HepG2 (cell line): ENCODE measurements around the gene SORL1-AS1.

Experiments used
- ARHGAP35 ChIP-seq: sonication (generic); formaldehyde crosslinking; IDR thresholded peaks from 2 replicates; pipeline ENCODE4 v1.9.0; 2022; ENCODE audit warnings: mild to moderate bottlenecking, inconsistent platforms, moderate library complexity, missing genetic modification reagents, borderline replicate concordance
- ATRX ChIP-seq: sonication (generic); formaldehyde crosslinking; IDR thresholded peaks from 2 replicates; pipeline ENCODE4 v1.4.0; 2020; ENCODE audit warnings: missing genetic modification reagents, borderline replicate concordance
- CBFB ChIP-seq: sonication (generic); formaldehyde crosslinking; IDR thresholded peaks from 2 replicates; pipeline ENCODE4 v1.4.0; 2020; ENCODE audit warnings: missing genetic modification reagents
- EP300 ChIP-seq, 3 experiments: sonication (generic) in 1 of 3; formaldehyde crosslinking in 1 of 3; IDR thresholded peaks; 2 replicates each; pipeline versions ENCODE4 v1.5.1 to v1.6.1; 2011 to 2020; ENCODE audit warnings: low read depth in 2 of 3, low read length in 2 of 3, borderline replicate concordance in 1 of 3, improper control_type of control experiment in 1 of 3, mild to moderate bottlenecking in 1 of 3, missing genetic modification reagents in 1 of 3, moderate library complexity in 1 of 3
- FOSL2 ChIP-seq: sonication (generic); formaldehyde crosslinking; IDR thresholded peaks from 2 replicates; pipeline ENCODE4 v1.4.0; 2020; ENCODE audit warnings: missing genetic modification reagents
- FOXA3 ChIP-seq: IDR thresholded peaks from 2 replicates; pipeline ENCODE4 v1.6.1; 2016; ENCODE audit warnings: missing genetic modification reagents, missing compliant biosample characterization
- GABPB1 ChIP-seq: IDR thresholded peaks from 2 replicates; pipeline ENCODE4 v1.6.1; 2016; ENCODE audit warnings: mild to moderate bottlenecking, missing genetic modification reagents, moderate library complexity, missing compliant biosample characterization
- GPN1 ChIP-seq: sonication (generic); formaldehyde crosslinking; IDR thresholded peaks from 2 replicates; pipeline ENCODE4 v1.5.1; 2020; ENCODE audit warnings: missing genetic modification reagents, borderline replicate concordance
- GTF2F1 ChIP-seq: fragments of 150-350 bp; IDR thresholded peaks from 2 replicates; pipeline ENCODE4 v1.6.1; 2014; ENCODE audit warnings: low read length
- HOXA3 ChIP-seq: sonication (generic); formaldehyde crosslinking; IDR thresholded peaks from 2 replicates; pipeline ENCODE4 v1.5.0; 2020; ENCODE audit warnings: missing genetic modification reagents
- JUN ChIP-seq: sonication (generic); formaldehyde crosslinking; IDR thresholded peaks from 2 replicates; pipeline ENCODE4 v1.4.0; 2020; ENCODE audit warnings: mild to moderate bottlenecking, missing genetic modification reagents
- KDM1A ChIP-seq: IDR thresholded peaks from 2 replicates; pipeline ENCODE4 v1.6.1; 2016; ENCODE audit warnings: missing compliant biosample characterization
- KDM2A ChIP-seq: sonication (generic); formaldehyde crosslinking; IDR thresholded peaks from 2 replicates; pipeline ENCODE4 v1.4.0; 2020; ENCODE audit warnings: low read depth, missing genetic modification reagents, borderline replicate concordance
- MED1 ChIP-seq: sonication (generic); formaldehyde crosslinking; IDR thresholded peaks from 2 replicates; pipeline ENCODE4 v1.4.0; 2020; ENCODE audit warnings: missing genetic modification reagents
- NFATC3 ChIP-seq: sonication (generic); formaldehyde crosslinking; IDR thresholded peaks from 2 replicates; pipeline ENCODE4 v1.5.1; 2020; ENCODE audit warnings: mild to moderate bottlenecking, missing genetic modification reagents
- PTBP1 ChIP-seq: fragments of 200-400 bp; formaldehyde crosslinking; IDR thresholded peaks from 2 replicates; pipeline ENCODE4 v1.6.1; 2018; ENCODE audit warnings: low read length, low read depth; ENCODE audit not compliant: poor library complexity, severe bottlenecking
- RARA ChIP-seq: IDR thresholded peaks from 2 replicates; pipeline ENCODE4 v1.6.1; 2016; ENCODE audit warnings: missing genetic modification reagents, missing compliant biosample characterization
- TFDP2 ChIP-seq: sonication (generic); formaldehyde crosslinking; IDR thresholded peaks from 2 replicates; pipeline ENCODE4 v1.4.0; 2020; ENCODE audit warnings: missing genetic modification reagents
- YEATS4 ChIP-seq: sonication (generic); formaldehyde crosslinking; IDR thresholded peaks from 2 replicates; pipeline ENCODE4 v1.4.0; 2020; ENCODE audit warnings: missing genetic modification reagents, borderline replicate concordance
- ZFP82 ChIP-seq: sonication (generic); formaldehyde crosslinking; IDR thresholded peaks from 2 replicates; pipeline ENCODE4 v1.5.1; 2020; ENCODE audit warnings: mild to moderate bottlenecking, missing genetic modification reagents, borderline replicate concordance
- TF ChIP-seq, protein P1 (sequence below): sonication (generic); IDR thresholded peaks from 2 replicates; pipeline ENCODE4 v1.6.1; 2016; ENCODE audit warnings: low read depth, borderline replicate concordance
- TF ChIP-seq, protein P2 (sequence below): sonication (generic); formaldehyde crosslinking; IDR thresholded peaks from 2 replicates; pipeline ENCODE4 v1.4.0; 2020; ENCODE audit warnings: missing genetic modification reagents

The SORL1-AS1 gene

GRCh38 chr11:121466063-121466794 lies 13.5 kb upstream of the SORL1-AS1 start (continued):
- peak in 1 of 2 experiments; percentile 12; a peak in 1 of 4 replicates for TF ChIP-seq EP300 (IDR thresholded peaks at IDR 0.05; ENCODE audit: low read depth in 2 of 2, low read length in 2 of 2)
- no peak for TF ChIP-seq EP300 (CRISPR knock-in tag; IDR thresholded peaks at IDR 0.05; ENCODE audit: borderline replicate concordance)
- TF ChIP-seq, protein P1, sequence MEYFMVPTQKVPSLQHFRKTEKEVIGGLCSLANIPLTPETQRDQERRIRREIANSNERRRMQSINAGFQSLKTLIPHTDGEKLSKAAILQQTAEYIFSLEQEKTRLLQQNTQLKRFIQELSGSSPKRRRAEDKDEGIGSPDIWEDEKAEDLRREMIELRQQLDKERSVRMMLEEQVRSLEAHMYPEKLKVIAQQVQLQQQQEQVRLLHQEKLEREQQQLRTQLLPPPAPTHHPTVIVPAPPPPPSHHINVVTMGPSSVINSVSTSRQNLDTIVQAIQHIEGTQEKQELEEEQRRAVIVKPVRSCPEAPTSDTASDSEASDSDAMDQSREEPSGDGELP, result peak; percentile 95
- TF ChIP-seq GPN1 (CRISPR knock-in tag), result no peak
- TF ChIP-seq RARA (CRISPR knock-in tag), result peak; percentile 43; the same call in 1 of the 2 replicates
- TF ChIP-seq PTBP1, result no peak
- TF ChIP-seq HOXA3, result peak; percentile 48; the same call in 1 of the 2 replicates
- TF ChIP-seq YEATS4 (CRISPR knock-in tag), result no peak
- peak; percentile 57 for TF ChIP-seq MED1 (CRISPR knock-in tag)
- 0 out of 2 replicates have a peak, but pooled peaks have one; percentile 46 for TF ChIP-seq JUN (CRISPR knock-in tag)
- TF ChIP-seq KDM1A (CRISPR knock-in tag), result peak; percentile 45; the same call in 1 of the 2 replicates
- TF ChIP-seq CBFB (CRISPR knock-in tag), result no peak
- peak; percentile 98 for TF ChIP-seq FOSL2
- no peak for TF ChIP-seq TFDP2 (CRISPR knock-in tag)
- no peak for TF ChIP-seq ZFP82
- no peak for TF ChIP-seq ARHGAP35
- no peak for TF ChIP-seq NFATC3 (CRISPR knock-in tag)
- TF ChIP-seq GABPB1, result peak; percentile 26; the same call in 1 of the 2 replicates
- TF ChIP-seq, protein P2, sequence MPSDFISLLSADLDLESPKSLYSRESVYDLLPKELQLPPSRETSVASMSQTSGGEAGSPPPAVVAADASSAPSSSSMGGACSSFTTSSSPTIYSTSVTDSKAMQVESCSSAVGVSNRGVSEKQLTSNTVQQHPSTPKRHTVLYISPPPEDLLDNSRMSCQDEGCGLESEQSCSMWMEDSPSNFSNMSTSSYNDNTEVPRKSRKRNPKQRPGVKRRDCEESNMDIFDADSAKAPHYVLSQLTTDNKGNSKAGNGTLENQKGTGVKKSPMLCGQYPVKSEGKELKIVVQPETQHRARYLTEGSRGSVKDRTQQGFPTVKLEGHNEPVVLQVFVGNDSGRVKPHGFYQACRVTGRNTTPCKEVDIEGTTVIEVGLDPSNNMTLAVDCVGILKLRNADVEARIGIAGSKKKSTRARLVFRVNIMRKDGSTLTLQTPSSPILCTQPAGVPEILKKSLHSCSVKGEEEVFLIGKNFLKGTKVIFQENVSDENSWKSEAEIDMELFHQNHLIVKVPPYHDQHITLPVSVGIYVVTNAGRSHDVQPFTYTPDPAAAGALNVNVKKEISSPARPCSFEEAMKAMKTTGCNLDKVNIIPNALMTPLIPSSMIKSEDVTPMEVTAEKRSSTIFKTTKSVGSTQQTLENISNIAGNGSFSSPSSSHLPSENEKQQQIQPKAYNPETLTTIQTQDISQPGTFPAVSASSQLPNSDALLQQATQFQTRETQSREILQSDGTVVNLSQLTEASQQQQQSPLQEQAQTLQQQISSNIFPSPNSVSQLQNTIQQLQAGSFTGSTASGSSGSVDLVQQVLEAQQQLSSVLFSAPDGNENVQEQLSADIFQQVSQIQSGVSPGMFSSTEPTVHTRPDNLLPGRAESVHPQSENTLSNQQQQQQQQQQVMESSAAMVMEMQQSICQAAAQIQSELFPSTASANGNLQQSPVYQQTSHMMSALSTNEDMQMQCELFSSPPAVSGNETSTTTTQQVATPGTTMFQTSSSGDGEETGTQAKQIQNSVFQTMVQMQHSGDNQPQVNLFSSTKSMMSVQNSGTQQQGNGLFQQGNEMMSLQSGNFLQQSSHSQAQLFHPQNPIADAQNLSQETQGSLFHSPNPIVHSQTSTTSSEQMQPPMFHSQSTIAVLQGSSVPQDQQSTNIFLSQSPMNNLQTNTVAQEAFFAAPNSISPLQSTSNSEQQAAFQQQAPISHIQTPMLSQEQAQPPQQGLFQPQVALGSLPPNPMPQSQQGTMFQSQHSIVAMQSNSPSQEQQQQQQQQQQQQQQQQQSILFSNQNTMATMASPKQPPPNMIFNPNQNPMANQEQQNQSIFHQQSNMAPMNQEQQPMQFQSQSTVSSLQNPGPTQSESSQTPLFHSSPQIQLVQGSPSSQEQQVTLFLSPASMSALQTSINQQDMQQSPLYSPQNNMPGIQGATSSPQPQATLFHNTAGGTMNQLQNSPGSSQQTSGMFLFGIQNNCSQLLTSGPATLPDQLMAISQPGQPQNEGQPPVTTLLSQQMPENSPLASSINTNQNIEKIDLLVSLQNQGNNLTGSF, result no peak
- TF ChIP-seq FOXA3, result peak; percentile 34; the same call in 1 of the 2 replicates
- peak; percentile 38; the same call in 1 of the 2 replicates for TF ChIP-seq KDM2A (CRISPR knock-in tag)
- no peak for TF ChIP-seq ATRX (CRISPR knock-in tag)
- no peak for TF ChIP-seq GTF2F1
